Measurements from ENCODE around the gene METTL3.

METTL3 gene

DNA sequence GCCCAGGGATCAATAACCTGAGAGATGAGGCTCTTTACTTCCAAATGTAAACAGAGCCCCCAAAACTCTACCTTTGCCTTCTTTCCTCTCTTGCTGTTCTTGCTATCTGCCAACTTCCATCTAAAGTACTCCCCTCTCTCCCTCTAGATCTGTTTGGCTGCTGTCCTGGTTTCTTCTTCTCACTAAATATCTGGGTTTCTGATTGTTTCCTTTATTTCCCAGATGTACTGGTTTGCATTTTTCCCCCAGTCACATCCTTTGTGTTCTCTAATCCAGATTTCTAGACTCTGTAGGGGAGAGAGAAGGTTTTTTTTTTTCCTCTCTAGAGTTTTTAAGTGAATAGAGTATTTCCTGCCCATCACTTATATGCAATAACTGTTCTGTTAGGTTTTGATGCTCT, 22.2 kb upstream of the METTL3 start:
- no peak overlapping the region for H3K27ac ChIP-seq
- no peak for TF ChIP-seq ZFX (IDR thresholded peaks at IDR 0.05; ENCODE audit: borderline replicate concordance)
- TF ChIP-seq, protein P1, sequence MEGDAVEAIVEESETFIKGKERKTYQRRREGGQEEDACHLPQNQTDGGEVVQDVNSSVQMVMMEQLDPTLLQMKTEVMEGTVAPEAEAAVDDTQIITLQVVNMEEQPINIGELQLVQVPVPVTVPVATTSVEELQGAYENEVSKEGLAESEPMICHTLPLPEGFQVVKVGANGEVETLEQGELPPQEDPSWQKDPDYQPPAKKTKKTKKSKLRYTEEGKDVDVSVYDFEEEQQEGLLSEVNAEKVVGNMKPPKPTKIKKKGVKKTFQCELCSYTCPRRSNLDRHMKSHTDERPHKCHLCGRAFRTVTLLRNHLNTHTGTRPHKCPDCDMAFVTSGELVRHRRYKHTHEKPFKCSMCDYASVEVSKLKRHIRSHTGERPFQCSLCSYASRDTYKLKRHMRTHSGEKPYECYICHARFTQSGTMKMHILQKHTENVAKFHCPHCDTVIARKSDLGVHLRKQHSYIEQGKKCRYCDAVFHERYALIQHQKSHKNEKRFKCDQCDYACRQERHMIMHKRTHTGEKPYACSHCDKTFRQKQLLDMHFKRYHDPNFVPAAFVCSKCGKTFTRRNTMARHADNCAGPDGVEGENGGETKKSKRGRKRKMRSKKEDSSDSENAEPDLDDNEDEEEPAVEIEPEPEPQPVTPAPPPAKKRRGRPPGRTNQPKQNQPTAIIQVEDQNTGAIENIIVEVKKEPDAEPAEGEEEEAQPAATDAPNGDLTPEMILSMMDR (IDR thresholded peaks at IDR 0.05), result no peak

DNA sequence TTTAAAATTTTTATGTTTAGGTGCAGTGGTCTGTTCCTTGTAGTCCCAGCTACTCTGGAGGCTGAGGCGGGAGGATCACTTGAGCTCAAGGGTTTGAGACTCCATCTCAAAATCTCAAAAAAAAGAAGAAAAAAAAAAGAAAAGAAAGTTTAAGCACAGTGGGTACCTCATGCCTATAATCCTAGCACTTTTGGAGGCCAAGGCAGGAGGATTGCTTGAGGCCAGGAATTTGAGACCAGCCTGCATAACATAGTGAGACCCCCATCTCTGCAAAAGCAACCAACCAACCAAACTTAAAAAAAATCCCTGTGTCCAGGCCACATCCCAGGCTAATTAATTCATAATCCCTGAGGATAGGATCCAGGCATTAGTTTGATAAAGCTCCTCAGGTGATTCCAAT, 18.4 kb upstream of the METTL3 start:
- H3K27ac ChIP-seq, result no peak overlapping the region
- no peak for TF ChIP-seq ZFX (IDR thresholded peaks at IDR 0.05; ENCODE audit: borderline replicate concordance)
- TF ChIP-seq, protein P1 (IDR thresholded peaks at IDR 0.05), result no peak

DNA sequence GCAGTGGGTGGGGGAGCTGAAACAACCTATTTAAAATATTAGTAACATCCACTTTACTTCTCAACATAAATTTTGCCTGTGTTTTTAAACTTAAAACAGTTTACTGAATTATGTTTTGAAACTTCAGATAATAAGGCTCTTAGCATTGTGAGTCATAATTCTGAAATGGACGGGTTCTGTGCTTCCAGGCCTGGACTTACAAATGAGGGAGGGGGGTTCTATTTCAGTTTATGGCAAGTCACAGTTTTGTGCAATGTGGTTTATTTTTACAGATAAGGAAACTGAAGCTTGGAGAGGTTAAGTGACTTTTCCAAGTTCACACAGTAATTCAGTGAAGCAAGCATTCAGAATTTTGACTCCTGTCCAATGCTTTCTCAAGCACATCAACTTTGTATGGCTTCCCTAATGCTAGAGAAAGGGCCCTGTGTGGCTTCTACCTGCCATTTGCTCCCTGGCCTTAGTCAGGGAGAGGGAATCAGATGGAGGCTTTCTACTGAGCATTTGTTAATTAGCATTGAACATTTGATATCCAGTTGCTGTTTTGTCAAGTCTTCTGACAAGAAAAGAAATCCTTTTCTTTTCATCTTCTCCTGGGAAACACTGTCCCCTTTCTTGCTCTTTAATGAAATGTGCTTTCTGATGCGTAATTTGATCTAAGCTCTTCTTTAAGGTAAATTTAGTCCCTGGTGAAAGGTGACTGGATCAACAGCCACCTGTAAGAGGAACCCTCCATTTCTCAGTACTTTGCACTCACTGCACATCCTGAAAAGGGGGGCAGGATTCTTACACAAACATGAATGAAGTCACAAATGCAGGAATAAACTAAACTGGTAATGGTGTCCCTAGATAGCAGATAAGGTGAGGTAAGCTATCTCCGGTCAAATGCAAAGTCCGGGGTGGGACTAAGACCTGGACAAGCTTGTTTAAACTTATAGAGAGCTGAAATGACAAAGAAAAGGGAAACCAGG, 17.5 kb upstream of the METTL3 start:
- no peak overlapping the region for H3K27ac ChIP-seq
- TF ChIP-seq, protein P1 (IDR thresholded peaks at IDR 0.05), result no peak
- TF ChIP-seq ZFX (IDR thresholded peaks at IDR 0.05; ENCODE audit: borderline replicate concordance), result no peak

DNA sequence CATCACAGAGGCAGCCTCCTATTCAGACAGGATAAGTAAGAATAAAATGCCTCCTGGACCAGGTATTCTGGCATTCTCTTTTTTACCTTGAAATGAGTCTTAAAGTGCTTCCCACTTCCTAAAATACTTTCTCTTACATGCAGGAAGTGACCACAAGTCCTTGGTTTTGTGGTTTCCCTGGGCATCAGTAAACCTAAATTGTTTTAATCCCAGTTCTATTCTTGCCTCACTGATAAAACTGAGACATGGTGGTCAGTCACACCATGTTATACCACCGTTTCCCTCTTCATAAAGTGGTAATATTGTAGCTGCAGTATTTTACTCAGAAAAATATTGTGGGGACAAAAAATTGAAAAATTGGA, 16.2 kb upstream of the METTL3 start:
- TF ChIP-seq ZFX (IDR thresholded peaks at IDR 0.05; ENCODE audit: borderline replicate concordance), result no peak
- TF ChIP-seq, protein P1 (IDR thresholded peaks at IDR 0.05), result no peak
- no peak overlapping the region for H3K27ac ChIP-seq

DNA sequence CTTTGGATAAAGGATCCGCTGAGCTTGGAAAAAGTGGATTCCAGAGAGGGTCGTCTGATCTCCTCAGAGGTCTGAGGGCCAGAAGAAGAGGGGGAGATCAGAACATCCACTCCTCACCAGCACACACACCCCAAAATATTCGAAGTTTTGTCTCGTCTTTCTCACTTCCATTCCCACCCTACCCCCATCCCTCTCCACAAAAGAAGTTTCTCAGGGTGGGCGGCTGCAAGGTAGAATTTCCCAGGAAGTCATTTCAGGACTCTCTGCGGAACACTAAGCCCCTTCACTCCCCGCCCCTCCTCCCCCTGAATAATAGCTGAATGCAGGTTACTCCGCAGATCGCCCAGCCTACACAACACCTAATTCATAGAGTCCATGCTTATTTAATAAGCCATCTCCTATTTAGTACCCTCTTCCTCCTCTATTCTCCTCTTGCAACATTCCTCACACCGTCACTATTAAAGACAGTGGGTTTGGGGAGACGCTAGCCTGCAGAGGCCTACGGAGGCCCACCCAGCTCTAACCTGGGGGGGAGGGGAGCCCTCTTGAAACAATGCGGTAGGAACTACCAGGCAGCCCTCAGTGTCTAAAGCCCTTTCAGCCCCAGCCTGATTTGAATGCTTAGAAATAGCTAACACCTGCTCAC, 15.7 kb upstream of the METTL3 start:
- TF ChIP-seq, protein P1 (IDR thresholded peaks at IDR 0.05), result no peak
- TF ChIP-seq ZFX (IDR thresholded peaks at IDR 0.05; ENCODE audit: borderline replicate concordance), result no peak

DNA sequence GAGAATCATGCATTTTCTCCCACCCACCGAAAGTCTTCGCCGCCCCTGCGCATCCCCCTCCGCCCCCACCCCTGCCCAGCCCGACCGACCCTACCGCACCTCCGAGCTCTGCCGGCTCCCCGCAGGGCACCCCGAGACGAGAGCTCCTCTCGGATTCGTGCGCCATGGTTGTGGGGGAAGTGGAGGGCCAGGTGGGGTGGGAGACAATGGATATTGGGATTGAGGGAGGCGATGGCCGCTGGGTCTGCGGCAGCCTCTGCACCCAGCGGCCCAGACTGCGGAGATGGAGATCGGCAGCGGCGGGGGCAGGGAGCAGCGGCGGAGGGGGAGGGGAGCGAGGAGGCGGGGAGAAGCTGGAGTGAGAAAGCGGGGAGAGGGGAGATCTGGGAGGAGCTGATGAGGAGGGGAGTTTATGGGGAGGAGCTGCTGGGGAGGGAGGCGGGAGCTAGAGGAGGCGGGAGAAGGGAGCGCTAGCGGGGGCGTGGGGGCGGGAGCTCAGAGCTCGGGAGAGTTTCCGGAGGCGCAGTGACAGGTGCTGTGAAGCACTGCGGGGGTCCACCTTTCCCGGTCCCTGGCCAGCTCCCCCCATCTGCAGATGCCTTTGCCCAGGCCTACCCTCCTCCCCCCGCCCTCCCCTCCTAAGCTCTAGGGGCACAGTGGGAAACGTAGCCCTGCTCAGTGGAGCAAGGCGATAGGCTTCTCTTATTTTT, 15.0 kb upstream of the METTL3 start, which contains the start of gene SALL2:
Gene SALL2, minus strand, starts transcription at position 385 of the 710 bp plus-strand sequence. Its CDS starts 219 bp downstream, at position 166.
- TF ChIP-seq, protein P1 (IDR thresholded peaks at IDR 0.05), result no peak
- TF ChIP-seq ZFX (IDR thresholded peaks at IDR 0.05; ENCODE audit: borderline replicate concordance), result no peak
- H3K27ac ChIP-seq, result no peak within 1 kb of the TSS

More for the DNA sequence above, 15.7 kb upstream of the METTL3 start:
- no peak overlapping the region for H3K27ac ChIP-seq

Data from 22Rv1 (cell line).